ENCODE results near the gene TXNDC5.

DNA sequence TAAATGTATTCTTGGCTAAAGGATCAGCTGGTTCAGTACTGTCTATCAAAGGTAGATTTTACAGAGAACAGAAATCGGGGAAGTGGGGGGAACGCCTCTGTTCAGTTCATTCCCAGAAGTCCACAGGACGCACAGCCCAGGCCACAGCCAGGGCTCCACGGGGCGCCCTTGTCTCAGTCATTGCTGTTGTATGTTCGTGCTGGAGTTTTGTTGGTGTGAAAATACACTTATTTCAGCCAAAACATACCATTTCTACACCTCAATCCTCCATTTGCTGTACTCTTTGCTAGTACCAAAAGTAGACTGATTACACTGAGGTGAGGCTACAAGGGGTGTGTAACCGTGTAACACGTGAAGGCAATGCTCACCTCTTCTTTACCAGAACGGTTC, 29.9 kb downstream of the TXNDC5 start:
- TF ChIP-seq, protein P1, sequence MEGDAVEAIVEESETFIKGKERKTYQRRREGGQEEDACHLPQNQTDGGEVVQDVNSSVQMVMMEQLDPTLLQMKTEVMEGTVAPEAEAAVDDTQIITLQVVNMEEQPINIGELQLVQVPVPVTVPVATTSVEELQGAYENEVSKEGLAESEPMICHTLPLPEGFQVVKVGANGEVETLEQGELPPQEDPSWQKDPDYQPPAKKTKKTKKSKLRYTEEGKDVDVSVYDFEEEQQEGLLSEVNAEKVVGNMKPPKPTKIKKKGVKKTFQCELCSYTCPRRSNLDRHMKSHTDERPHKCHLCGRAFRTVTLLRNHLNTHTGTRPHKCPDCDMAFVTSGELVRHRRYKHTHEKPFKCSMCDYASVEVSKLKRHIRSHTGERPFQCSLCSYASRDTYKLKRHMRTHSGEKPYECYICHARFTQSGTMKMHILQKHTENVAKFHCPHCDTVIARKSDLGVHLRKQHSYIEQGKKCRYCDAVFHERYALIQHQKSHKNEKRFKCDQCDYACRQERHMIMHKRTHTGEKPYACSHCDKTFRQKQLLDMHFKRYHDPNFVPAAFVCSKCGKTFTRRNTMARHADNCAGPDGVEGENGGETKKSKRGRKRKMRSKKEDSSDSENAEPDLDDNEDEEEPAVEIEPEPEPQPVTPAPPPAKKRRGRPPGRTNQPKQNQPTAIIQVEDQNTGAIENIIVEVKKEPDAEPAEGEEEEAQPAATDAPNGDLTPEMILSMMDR (IDR thresholded peaks at IDR 0.05), result no peak
- TF ChIP-seq POLR2A (IDR thresholded peaks at IDR 0.05) (no peak), POLR2AphosphoS5 (IDR thresholded peaks at IDR 0.05) (no peak)

Measured in upper lobe of left lung (tissue), 4 donors.